ENCODE measurements around the gene KLHDC3.
"Not testable (repeated sequence)": the region's sequence is repeated elsewhere in the genome, so short reads cannot be mapped to it uniquely, and the experiment has no call there.

KLHDC3 gene

GRCh38 chr6:42988486-42989020 is 25.5 kb upstream of the KLHDC3 start:
- DNase-seq = no peak

GRCh38 chr6:42989923-42990322 is 24.1 kb upstream of the KLHDC3 start:
- no peak for DNase-seq

GRCh38 chr6:42993445-42993844 is 20.6 kb upstream of the KLHDC3 start:
- no peak for DNase-seq

DNA sequence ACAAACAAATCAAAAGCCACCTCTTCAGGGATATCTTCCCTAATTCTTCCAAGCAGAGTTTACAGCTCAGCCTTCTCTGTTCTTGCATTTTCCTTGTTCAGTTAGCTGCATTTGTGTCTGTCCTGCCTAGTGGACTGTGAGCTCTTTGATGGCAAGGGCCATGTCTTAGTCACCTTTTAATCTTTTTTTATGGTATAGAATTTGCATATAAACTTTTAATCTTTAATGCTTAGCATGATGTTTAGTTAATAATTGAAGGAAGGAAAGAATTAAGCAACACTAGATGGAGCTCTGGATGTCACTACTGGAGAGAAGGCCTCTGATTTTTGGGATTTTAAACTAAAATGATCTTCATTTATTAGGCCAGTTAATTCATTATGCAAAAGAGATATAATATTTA is 17.5 kb upstream of the KLHDC3 start:
- no peak for DNase-seq

- DNase-seq = not testable (repeated sequence)
Measured at GRCh38 chr6:42998205-42998604, 15.8 kb upstream of the KLHDC3 start.

GRCh38 chr6:43001843-43002242 is 12.2 kb upstream of the KLHDC3 start:
- DNase-seq = no peak

GRCh38 chr6:43005844-43006243 is 8.2 kb upstream of the KLHDC3 start:
- DNase-seq = no peak

GRCh38 chr6:43006251-43006650 is 7.8 kb upstream of the KLHDC3 start:
- no peak for DNase-seq

GRCh38 chr6:43007126-43007525 is 6.9 kb upstream of the KLHDC3 start:
- DNase-seq = no peak

- peak; percentile 74 for DNase-seq
Measured at GRCh38 chr6:43009124-43009523, 4.9 kb upstream of the KLHDC3 start.

- no peak for DNase-seq
Measured at GRCh38 chr6:43011207-43011606, 2.8 kb upstream of the KLHDC3 start.

- DNase-seq = no peak
Measured at GRCh38 chr6:43012364-43012763, 1.7 kb upstream of the KLHDC3 start.

DNA sequence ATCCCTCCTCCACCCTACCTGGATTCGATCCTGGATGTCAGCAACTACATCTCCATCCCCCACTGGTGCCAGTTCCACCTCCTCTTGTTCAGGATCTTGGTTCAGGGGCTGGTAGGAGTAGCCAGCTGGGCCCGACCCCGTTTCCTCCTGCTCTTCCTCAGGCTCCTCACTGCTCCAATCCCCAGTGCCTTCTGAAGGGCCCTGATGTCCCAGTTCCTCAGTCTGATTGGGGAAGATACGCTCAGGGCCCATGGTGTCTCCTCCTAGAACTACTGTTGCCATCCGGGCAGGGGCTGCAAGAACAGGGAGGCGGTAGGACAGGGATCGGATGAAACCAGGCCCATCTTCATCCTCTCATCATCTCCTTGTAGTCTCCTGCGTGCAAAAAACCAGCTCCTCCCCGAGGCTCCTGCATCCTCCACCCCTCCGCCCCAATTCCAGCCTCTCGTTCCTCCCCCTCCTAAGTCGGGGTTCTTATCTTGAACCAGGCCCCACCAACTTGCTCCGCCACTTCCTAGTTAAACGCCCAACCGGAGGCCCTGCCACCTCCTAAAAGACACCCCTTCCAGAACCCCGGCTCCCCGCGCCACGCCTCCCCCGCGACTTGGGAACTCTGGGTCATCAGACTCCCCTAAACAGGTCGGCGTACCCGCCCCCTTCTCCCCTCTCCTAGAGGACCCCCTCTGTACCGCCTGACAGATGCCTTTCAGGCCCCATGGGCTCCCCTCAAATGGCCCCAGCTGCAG is 779 bp upstream of the KLHDC3 start:
- DNase-seq = no peak

- no peak for DNase-seq
Measured at GRCh38 chr6:43014434-43014909, 423 bp downstream of the KLHDC3 start.

DNA sequence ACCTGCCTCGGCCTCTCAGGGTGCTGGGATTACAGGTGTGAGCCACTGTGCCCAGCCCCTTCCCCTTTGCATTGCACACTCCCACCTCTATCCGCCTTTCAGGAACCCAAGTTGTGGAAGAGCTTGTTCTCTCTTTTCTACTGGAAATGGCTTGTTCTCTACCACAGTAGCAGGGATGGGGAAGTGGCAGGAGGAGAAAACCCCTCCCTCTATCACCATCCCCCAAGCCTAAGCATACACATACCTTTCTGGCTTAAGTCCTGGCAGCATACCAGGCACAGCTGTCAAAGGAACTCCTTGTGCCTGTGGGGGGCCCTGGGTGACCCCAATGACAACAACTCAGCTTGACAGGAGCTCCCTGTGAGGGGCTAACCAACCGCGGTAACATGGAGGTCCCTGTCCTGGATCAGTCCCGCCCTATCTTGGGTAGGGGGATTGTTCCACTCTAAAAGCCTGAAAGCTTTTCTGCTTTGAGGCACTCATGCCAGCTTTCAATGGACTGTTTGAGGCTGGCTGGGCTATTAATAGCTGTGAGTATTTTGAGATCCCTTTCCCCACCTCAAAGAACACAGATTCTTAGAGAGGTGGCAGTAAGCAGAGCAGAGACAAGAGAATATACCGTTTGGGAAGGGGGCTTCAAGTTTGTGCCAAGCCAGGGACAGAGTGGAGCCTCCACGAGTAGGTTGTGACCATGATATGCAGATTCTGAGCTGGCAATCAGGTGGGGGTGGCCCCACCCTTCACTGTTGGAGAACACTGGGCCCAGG is 2.3 kb downstream of the KLHDC3 start:
- DNase-seq = no peak

GRCh38 chr6:43016943-43017334 is 2.9 kb downstream of the KLHDC3 start:
- no peak for DNase-seq

- no peak for DNase-seq
Measured at GRCh38 chr6:43019152-43019551, 5.1 kb downstream of the KLHDC3 start.

DNA sequence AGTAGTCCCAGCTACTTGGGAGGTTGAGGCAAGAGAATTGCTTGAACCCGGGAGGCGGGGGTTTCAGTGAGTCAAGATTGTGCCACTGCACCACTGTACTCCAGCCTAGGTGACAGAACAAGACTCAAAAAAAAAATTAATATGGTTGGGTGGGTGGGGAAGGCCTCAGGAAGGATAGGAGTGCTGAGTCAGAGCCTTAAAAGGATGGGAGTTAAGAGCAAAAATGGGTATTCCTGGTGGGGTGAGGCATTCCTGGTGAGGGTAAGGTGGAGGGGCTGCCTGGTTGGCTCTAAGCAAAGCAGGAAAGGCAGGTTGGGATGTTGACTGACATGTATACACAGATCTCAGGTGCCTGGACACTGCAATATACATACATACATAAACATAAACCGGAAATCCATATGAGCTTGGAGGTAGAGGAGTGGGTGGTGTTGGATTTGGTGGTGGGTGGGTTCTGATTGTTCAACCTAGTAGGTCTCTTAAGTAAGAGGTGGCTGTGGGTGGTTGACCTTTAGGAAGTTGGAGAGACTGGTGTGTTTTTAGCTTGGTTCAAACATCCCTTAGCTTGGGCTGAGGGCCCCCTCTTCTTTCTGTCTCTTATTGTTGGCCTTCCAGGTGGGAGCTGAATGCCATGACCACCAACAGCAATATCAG is 6.1 kb downstream of the KLHDC3 start:
- no peak for DNase-seq

DNA sequence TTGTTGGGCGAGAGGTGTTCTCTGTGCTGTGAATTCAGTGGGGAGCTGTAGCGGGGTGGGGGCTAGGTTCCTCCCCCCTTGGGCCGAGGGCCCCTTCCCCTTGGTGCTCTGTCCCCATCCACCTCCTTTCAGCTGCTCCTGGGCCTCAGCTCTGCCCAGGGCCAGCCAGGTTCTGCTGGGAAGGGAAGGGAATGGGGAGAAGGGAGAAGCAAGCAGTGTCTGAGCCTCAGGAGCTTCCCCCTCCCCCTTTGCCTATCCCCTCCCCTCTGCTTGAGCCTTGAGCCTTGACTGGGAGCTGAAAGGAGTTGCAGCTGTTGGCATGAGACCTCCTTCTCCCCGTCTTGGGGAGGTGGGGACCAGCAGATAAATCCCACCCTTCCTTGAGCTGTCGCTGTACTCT is 6.8 kb downstream of the KLHDC3 start:
- DNase-seq = no peak

DNA sequence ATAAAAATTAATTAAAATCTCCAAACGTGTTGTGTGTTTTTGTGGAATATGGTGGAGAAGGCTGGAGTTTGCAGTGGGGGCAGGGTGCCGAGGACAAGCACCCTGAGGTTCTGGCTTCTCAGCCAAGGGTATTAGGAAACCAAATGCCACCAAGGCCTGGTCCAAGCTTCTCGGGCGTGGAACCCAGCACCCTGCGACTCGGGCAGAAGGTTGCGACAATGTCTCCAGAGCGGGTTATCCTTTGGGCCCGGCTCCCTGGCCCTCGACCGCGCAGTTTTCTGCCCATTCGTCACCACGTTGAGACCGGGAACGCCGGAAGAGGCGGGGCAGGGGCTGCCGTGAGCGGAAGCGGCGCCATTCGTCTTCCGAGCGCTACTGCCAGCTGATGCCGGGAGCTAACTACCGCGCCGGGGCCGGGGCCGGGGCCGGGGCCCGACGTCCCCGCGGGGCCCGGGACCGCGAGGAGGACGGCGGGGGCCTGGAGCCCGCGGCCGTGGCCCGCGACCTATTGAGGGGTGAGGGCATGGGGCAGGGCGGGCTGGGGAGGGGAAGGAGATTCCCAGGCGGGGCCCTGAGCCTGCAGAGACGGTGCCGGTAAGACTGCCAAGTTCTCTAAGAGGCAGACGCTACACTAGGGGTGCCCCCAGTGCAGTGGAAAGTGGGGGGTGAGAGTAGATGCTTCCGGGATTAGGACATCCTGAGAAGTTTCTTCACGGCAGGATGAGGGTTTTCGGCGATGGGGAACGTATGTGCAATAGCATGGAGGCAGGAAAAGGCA is 7.4 kb downstream of the KLHDC3 start, which contains the start of gene RRP36:
Gene RRP36, plus strand, starts transcription at position 354 of the 778 bp plus-strand sequence. Its CDS starts 32 bp downstream, at position 386.
- peak; percentile 91 for DNase-seq

- DNase-seq = no peak
Measured at GRCh38 chr6:43024436-43024835, 10.4 kb downstream of the KLHDC3 start.

DNA sequence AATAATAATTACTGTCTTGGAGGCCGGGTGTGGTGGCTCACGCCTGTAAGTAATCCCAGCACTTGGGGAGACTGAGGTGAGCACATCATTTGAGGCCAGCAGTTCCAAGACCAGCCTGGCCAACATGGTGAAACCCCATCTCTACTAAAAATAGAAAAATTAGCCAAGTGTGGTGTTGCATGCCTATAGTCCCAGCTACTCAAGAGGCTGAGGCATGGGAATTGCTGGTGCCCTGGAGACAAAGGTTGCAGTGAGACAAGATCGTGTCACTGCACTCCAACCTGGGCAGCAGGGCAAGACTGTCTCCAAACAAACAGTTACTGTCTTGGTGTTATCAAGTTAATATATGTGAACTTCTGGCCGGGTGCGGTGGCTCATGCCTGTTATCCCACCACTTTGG is 12.3 kb downstream of the KLHDC3 start:
- no peak for DNase-seq

GRCh38 chr6:43029120-43029519 is 15.1 kb downstream of the KLHDC3 start:
- no peak for DNase-seq

Data from activated effector memory CD4-positive, alpha-beta T cell treated with anti-CD3 and anti-CD28 coated beads, Interleukin-2, amount 50 U/mL, for 16 hours (primary cell).